Activated CD4-positive, alpha-beta memory T cell treated with anti-CD3 and anti-CD28 coated beads for 36 hours (primary cell): Measurements from ENCODE around the gene NUDT14. TPM values are rescaled to one million over a fixed set of nuclear protein-coding genes. Genes with fewer than 3 reads are reported as not detected.

Experiments
- CTCF ChIA-PET: fragments of 350-600 bp; sonication (Branson Sonifier 250); formaldehyde crosslinking; loops from one replicate; lab custom pipeline; 2021; ENCODE audit warnings: antibody characterized with exemption, inconsistent platforms; lab: Charles Lee
- POLR2A ChIA-PET: fragments of 350-600 bp; sonication (Branson Sonifier 250); formaldehyde crosslinking; loops from one replicate; lab custom pipeline; 2021; ENCODE audit warnings: antibody characterized with exemption; lab: Charles Lee
- DNase-seq: peaks from one replicate; pipeline ENCODE4 v3.0.0-alpha.2; 2020
- H3K27ac Mint-ChIP-seq: one replicate; pipeline ENCODE4 v1.8.0; 2021; ENCODE audit warnings: mixed read lengths
- H3K27me3 Mint-ChIP-seq: one replicate; pipeline ENCODE4 v1.8.0; 2021; ENCODE audit warnings: mixed read lengths
- H3K36me3 Mint-ChIP-seq: one replicate; pipeline ENCODE4 v1.8.0; 2021; ENCODE audit warnings: mixed read lengths
- H3K4me1 Mint-ChIP-seq: one replicate; pipeline ENCODE4 v1.8.0; 2021; ENCODE audit warnings: low read depth, mixed read lengths
- H3K4me3 Mint-ChIP-seq: one replicate; pipeline ENCODE4 v1.8.0; 2021; ENCODE audit warnings: mild to moderate bottlenecking, mixed read lengths
- H3K9me3 Mint-ChIP-seq: one replicate; pipeline ENCODE4 v1.8.0; 2021; ENCODE audit warnings: mixed read lengths
- intact Hi-C: fragments of 100-400 bp; cut with micrococcal nuclease; formaldehyde crosslinking; loops from one replicate; pipeline ENCODE4 v1.15.1; 2023
- total RNA-seq, 2 experiments: library from RNA; stranded (reverse); gene quantifications; one replicate each; pipeline ENCODE4 v1.2.3, GENCODE V29; 2021

NUDT14 gene
- total RNA-seq, 2 experiments from 2014 or later, result 14.7 to 14.8 TPM

DNA sequence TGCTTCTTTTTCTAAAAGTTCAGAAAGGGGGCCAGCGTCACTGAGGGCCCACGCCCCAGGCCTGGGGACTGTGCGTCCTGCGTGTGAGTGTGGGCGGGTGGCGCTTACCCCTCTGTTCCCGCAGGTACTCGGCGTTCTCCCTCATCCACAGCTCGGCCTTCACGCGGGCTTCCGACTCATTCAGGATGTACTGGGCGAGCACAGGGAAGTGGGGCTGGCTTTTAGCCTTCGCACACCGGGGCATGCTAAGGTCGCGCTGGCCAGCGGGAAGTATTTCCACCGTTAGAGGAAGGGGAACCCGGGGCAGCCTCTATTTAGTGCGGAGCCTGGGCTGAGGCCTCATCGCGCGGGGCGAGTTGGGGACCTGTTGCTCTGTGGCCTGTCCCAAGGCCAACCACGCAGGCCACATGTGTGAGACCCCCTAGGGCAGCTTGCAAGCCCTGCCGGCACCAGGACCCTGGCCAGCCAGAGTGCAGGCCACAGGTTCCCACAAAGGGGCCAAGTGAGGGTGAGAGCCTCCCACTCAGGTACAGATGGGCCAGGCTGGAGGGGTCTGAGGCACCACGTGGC is 38.0 kb upstream of the NUDT14 start:
- Mint-ChIP-seq H3K9me3 (no peaks in the 10 kb centered on the region), H3K4me3 (no peak overlapping the region), H3K27ac (no peak overlapping the region), H3K4me1 (no peaks in the 10 kb centered on the region), H3K36me3 (peaks cover 10% of the 10 kb centered on the region), H3K27me3 (no peaks in the 10 kb centered on the region)
- CTCF ChIA-PET, result no interaction called here
- POLR2A ChIA-PET, result no interaction called here
- DNase-seq, result no peak
- intact Hi-C loops, result no loop called here

DNA sequence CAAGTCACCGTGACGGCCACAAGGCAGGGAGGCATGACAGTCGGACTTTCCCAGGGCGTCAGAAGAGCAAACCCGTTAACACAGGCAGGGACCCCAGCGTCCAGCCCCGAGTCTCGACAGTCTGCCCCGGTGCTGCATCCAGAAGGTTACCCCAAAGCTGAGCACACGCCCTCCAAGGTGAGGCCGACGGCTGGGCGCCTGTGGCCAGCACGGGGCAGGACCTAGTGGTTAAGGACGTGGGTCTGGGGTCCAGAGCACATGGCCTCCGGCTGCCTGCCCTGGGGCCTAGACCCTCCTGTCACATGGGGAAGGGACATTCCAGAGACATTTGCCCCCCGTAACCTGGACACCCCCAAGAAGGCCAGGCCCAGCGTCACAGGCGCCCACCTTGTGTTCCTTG is 37.5 kb upstream of the NUDT14 start:
- Mint-ChIP-seq H3K9me3 (no peaks in the 10 kb centered on the region), H3K27me3 (no peaks in the 10 kb centered on the region), H3K4me1 (no peaks in the 10 kb centered on the region), H3K36me3 (peaks cover 8% of the 10 kb centered on the region), H3K27ac (no peak overlapping the region), H3K4me3 (no peak overlapping the region)
- CTCF ChIA-PET, result no interaction called here
- intact Hi-C loops, result no loop called here
- POLR2A ChIA-PET, result no interaction called here
- DNase-seq, result no peak

DNA sequence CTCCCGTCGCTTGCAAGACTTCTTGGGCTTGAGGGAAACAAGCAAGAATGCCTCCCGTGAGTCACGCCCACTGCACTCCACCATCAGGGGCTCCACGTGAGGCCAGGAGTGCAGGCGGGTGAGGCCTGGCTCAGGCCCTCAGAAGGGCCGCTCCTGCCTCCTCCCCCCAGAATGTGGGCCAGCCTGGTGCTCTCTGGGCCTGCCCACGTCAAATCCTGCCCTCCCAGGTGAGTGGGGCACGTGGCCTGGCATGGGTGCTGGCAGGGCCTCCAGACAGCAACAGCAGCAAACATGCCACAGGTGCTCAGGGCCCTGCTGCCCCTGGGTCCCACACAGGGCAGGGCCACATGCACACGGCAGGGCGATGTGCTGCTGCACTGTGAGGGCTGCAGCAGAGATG is 36.7 kb upstream of the NUDT14 start:
- POLR2A ChIA-PET, result no interaction called here
- no peak overlapping the region for H3K4me3 Mint-ChIP-seq
- peaks cover 5% of the 10 kb centered on the region for H3K36me3 Mint-ChIP-seq
- no peak overlapping the region for H3K27ac Mint-ChIP-seq
- DNase-seq, result no peak
- no peaks in the 10 kb centered on the region for H3K9me3 Mint-ChIP-seq
- CTCF ChIA-PET, result no interaction called here
- no peaks in the 10 kb centered on the region for H3K4me1 Mint-ChIP-seq
- no peaks in the 10 kb centered on the region for H3K27me3 Mint-ChIP-seq
- intact Hi-C loops, result no loop called here

DNA sequence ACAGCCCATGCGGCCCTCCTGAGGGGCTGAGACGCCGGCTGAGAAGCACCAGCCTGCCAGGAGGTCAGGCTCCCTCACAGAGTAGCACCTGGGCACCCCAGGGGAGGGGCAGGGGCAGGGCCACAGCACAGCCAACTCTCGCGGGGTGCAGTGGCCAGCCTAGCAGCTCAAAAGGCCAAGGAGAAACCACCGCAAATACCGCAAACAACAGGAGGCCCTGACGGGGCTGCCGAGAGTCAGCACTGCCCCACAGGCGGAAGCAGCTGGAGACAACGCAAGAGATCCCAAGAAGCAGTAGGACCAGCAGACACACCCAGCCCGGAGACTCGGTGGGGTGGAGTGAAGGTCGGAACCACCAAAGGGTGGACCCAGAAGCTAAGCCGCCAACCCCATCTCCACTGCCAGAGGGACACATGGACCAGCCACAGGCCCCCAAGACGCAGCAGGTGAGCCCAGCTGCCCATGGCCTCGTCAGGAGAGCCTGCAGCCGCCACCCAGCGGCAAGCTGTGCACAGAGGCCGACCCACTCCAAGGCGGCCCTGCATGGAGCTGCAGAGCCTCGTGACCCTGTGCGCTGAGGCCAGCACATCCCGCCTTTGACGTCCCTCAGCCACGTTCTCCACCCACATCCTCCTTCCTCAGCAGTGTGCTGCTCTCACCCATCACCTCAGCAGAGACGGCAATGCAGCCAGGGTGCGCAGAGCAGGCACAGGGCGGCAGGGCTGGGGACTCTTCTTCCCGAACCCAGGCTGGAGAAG is 35.6 kb upstream of the NUDT14 start:
- ChIA-PET CTCF (no interaction called here), POLR2A (no interaction called here)
- H3K4me3 Mint-ChIP-seq, result no peak overlapping the region
- DNase-seq, result no peak
- intact Hi-C loops, result no loop called here
- no peaks in the 10 kb centered on the region for H3K4me1 Mint-ChIP-seq
- H3K9me3 Mint-ChIP-seq, result no peaks in the 10 kb centered on the region
- no peaks in the 10 kb centered on the region for H3K27me3 Mint-ChIP-seq
- peaks cover 2% of the 10 kb centered on the region for H3K36me3 Mint-ChIP-seq
- no peak overlapping the region for H3K27ac Mint-ChIP-seq

DNA sequence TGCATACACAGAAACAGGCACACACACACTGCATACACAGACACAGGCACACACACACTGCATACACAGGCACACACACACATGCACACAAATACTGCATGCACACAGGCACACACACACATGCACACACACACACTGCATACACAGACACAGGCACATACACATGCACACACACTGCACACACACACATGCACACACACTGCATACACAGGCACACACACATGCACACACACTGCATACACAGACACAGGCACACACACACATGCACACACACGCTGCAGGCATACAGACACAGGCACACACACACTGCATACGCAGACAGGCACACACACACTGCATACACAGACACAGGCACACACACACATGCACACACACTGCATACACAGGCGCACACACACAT is 34.5 kb upstream of the NUDT14 start:
- no peaks in the 10 kb centered on the region for H3K27me3 Mint-ChIP-seq
- H3K9me3 Mint-ChIP-seq, result no peaks in the 10 kb centered on the region
- ChIA-PET POLR2A (no interaction called here), CTCF (no interaction called here)
- H3K36me3 Mint-ChIP-seq, result peaks cover 2% of the 10 kb centered on the region
- no peaks in the 10 kb centered on the region for H3K4me1 Mint-ChIP-seq
- intact Hi-C loops, result no loop called here
- DNase-seq, result no peak
- H3K4me3 Mint-ChIP-seq, result no peak overlapping the region
- no peak overlapping the region for H3K27ac Mint-ChIP-seq

DNA sequence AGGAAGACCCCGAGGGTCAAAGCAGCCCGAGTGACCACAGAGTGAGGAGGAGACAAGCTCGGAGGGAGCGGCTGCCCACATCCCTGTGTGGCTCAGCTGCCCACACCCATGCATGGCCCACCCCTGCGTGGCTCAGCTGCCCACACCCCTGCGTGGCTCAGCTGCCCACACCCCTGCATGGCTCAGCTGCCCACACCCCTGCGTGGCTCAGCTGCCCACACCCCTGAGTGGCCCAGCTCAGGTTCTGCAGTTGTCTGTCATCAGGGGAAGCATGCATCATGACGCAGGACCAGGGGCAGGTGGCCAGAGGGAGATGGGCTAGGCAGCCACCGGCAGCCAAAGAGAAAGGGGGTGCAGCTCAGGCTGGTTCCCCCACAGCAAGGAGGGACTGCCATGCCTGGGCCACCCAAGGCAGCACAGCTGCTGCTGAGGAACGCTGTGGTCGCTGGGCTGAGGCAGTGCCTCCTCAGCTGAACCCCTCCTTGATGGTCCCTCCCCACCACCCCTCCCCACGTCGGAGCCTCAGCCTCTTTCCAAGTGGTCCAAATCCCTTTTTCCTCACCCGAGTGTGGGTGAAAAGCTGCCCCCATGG is 33.3 kb upstream of the NUDT14 start:
- ChIA-PET CTCF (interaction anchor here (1.0 kb wide), 1 partner anchor 11 kb away, joined by 6 read pairs; no protein-coding TSS in a partner anchor), POLR2A (no interaction called here)
- DNase-seq, result no peak
- intact Hi-C loops, result no loop called here
- Mint-ChIP-seq H3K27ac (no peak overlapping the region), H3K9me3 (no peaks in the 10 kb centered on the region), H3K4me1 (no peaks in the 10 kb centered on the region), H3K27me3 (no peaks in the 10 kb centered on the region), H3K4me3 (no peak overlapping the region), H3K36me3 (no peaks in the 10 kb centered on the region)

DNA sequence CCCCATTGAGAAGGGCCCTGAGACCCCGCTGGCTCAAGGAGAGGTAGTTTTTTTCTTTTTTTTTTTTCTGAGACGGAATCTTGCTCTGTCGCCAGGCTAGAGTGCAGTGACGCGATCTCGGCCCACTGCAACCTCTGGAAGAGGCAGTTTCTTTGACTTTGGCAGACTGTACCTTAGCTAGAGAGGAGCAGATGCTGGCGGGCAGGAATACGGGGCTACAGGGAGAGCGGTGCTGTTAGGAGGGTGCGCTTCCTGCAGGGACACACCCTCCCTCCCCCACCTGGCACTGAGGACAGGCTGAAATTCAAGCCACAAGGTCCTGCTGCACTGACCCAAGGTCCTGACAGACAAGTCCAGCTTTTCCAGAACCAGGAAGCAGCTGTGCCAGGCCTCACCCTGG is 32.2 kb upstream of the NUDT14 start:
- intact Hi-C loops, result no loop called here
- Mint-ChIP-seq H3K36me3 (no peaks in the 10 kb centered on the region), H3K9me3 (no peaks in the 10 kb centered on the region), H3K27ac (no peak overlapping the region), H3K4me1 (no peaks in the 10 kb centered on the region), H3K27me3 (no peaks in the 10 kb centered on the region), H3K4me3 (no peak overlapping the region)
- no peak for DNase-seq
- ChIA-PET POLR2A (no interaction called here), CTCF (interaction anchor here (1.0 kb wide), 1 partner anchor 10 kb away, joined by 6 read pairs; no protein-coding TSS in a partner anchor)

DNA sequence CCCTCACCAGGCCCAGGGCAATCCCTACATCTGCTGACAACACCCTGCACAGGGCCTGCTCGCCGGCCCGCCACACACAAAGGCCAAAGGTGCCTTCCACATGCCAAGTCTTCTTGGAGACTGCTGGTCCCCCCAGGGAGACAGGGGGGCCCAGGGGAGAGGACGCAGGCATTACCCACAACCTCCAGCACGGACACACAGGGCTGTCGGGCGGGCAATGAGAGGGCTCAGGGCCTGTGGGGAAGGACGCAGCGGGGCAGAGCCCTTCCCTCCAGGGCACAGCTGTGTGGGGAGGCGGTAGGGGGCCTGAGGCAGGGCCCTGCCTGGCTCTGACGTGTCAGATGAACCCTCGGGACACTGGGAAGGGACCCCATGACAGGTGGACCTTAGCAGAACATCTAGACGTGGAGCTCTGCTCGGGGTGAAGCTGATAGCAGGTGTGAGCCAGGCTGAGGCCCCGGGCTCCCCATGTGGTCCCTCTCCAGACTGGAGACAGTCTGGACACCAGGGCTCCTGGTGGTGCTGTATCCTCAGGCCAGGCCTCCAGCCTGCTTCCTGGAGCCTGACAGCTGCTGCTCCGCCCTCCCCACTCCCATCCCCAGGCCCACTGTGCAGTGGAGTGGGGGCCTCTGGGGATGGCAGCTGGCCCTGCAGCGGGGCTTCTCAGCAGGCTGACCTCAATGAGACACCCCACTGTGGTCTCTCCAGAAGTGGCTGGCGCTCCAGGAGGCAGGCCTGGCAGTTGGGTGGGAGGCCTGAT is 31.6 kb upstream of the NUDT14 start:
- H3K4me3 Mint-ChIP-seq, result no peak overlapping the region
- DNase-seq, result no peak
- H3K27me3 Mint-ChIP-seq, result no peaks in the 10 kb centered on the region
- CTCF ChIA-PET, result no interaction called here
- intact Hi-C loops, result no loop called here
- no peaks in the 10 kb centered on the region for H3K36me3 Mint-ChIP-seq
- no peaks in the 10 kb centered on the region for H3K4me1 Mint-ChIP-seq
- no peak overlapping the region for H3K27ac Mint-ChIP-seq
- H3K9me3 Mint-ChIP-seq, result no peaks in the 10 kb centered on the region
- POLR2A ChIA-PET, result no interaction called here

DNA sequence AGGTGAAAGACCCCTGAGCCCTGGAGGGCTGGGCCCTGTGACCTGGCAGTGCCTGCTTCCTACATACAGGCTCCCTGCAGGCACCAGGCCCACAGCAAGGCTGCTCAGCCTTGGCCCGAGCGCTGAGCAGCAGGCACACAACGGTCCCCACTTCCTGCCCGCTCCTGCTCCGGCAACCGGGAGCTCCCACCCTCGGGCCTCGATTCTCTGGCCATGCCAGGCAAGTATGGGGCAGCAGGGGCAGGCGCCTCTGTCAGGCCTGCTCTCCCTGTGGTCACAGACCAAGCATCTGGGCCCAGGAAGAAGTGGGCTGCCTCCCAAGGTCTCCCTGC is 30.6 kb upstream of the NUDT14 start:
- no peaks in the 10 kb centered on the region for H3K27me3 Mint-ChIP-seq
- no peak overlapping the region for H3K4me3 Mint-ChIP-seq
- no peaks in the 10 kb centered on the region for H3K9me3 Mint-ChIP-seq
- no peak for DNase-seq
- intact Hi-C loops, result no loop called here
- CTCF ChIA-PET, result no interaction called here
- POLR2A ChIA-PET, result no interaction called here
- H3K4me1 Mint-ChIP-seq, result no peaks in the 10 kb centered on the region
- H3K27ac Mint-ChIP-seq, result no peak overlapping the region
- no peaks in the 10 kb centered on the region for H3K36me3 Mint-ChIP-seq

DNA sequence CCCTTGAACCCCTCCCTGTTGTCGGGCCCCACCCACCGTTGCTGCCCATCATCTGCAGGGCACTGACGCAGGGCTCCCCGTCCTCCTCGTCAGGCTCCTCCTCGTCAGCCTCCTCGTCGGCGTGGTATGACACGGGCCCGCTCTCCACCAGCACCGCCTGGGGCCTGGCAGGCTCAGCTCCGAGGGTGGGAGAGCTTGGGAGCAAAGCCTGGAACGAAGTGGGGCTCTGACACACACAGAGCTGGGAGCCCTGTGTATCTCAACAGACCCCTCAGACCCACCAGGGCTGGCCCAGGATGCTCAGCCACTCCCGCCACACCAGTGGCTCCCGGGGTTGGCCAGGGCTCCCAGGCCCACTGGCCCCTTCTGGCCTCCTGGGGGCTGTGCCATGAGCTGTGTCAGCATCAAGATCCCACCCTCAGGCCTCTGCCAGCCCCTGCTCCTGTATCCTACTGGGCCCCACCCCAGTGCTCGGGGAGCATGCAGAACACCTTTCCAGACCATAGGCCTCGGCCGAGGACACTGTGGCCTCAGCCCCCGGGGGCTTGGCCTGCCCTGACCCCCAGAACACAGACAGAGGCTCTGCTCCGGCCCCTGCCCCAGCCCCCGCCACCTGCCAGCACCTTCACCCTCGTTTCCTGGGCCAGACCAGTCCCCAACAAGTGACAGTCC is 30.1 kb upstream of the NUDT14 start:
- H3K36me3 Mint-ChIP-seq, result no peaks in the 10 kb centered on the region
- POLR2A ChIA-PET, result no interaction called here
- no peaks in the 10 kb centered on the region for H3K4me1 Mint-ChIP-seq
- no peak for DNase-seq
- intact Hi-C loops, result no loop called here
- CTCF ChIA-PET, result no interaction called here
- H3K4me3 Mint-ChIP-seq, result no peak overlapping the region
- H3K27ac Mint-ChIP-seq, result no peak overlapping the region
- no peaks in the 10 kb centered on the region for H3K9me3 Mint-ChIP-seq
- no peaks in the 10 kb centered on the region for H3K27me3 Mint-ChIP-seq

DNA sequence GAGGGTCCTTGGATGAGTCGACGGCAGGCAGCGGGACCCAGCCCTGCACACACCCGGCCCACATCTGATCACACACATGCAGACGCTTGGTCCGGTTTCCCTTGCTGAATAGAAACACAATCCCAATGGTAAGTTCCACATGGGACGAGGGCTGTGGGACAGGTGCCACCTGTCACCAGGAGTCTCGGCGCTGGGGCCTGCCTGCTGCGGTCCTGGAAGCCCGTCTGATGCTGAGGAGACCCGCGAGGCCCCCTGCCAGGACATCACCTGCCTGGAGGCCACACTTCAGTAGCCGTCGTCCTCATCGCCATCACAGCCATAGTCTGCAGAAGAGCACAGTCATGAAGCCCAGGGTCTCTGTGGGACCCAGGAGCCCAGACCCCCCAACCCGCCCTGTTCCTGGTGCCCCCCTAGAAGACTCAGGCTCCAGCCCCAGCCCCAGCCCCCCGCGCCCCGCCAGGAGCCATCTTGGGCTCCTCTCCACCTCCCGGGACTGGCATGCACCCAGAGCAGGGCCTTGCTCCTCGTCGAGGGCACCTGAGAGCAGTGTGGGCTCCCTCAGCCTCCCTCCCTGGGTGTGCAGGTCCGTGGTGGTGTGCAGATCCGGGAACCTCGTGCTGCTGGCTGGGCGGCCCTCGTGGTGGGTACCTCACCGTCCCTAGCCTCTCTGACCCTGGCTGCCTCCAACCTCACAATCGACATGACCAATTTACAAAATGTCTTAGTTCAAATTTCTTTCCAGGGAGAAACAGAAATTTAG is 29.3 kb upstream of the NUDT14 start:
- Mint-ChIP-seq H3K27me3 (no peaks in the 10 kb centered on the region), H3K4me3 (no peak overlapping the region), H3K4me1 (no peaks in the 10 kb centered on the region), H3K36me3 (no peaks in the 10 kb centered on the region), H3K9me3 (no peaks in the 10 kb centered on the region), H3K27ac (no peak overlapping the region)
- intact Hi-C loops, result no loop called here
- ChIA-PET POLR2A (no interaction called here), CTCF (no interaction called here)
- no peak for DNase-seq
